OCI-LY7 (cell line): ENCODE results near the gene RABL3.

Experiments
- EZH2phosphoT487 ChIP-seq: fragments of 200-600 bp; sonication (generic); IDR thresholded peaks from 2 replicates; pipeline ENCODE4 v1.6.1; 2018; ENCODE audit warnings: low read depth, borderline replicate concordance, mild to moderate bottlenecking, mixed run types, antibody characterized with exemption, low read length, moderate library complexity, mixed read lengths
- TF ChIP-seq, protein P1 (sequence below): fragments of 200-600 bp; sonication (generic); conservative IDR thresholded peaks from 2 replicates; pipeline ENCODE4 v1.5.1; 2014; ENCODE audit warnings: mild to moderate bottlenecking, antibody characterized with exemption, low read length, moderate library complexity, mixed read lengths

DNA sequence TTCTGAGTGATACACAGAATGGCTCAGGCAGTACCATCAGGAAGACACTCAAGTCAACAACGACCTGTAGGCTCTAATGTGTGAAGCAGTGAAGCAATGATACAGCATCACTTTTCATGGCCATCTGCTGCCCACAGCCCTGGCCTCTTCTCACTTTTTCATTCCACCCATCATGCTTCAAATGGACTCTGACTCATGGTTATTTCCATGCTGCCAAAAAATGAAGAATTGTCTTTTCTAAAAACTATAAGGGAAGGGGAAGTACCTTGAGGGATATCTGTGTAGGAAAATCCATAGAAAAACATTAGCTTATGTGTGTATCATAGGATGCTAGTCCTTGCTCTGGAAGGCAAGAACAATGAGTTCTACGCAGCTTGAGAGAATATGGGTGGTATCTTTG lies 71.7 kb downstream of the RABL3 start:
- TF ChIP-seq, protein P1, sequence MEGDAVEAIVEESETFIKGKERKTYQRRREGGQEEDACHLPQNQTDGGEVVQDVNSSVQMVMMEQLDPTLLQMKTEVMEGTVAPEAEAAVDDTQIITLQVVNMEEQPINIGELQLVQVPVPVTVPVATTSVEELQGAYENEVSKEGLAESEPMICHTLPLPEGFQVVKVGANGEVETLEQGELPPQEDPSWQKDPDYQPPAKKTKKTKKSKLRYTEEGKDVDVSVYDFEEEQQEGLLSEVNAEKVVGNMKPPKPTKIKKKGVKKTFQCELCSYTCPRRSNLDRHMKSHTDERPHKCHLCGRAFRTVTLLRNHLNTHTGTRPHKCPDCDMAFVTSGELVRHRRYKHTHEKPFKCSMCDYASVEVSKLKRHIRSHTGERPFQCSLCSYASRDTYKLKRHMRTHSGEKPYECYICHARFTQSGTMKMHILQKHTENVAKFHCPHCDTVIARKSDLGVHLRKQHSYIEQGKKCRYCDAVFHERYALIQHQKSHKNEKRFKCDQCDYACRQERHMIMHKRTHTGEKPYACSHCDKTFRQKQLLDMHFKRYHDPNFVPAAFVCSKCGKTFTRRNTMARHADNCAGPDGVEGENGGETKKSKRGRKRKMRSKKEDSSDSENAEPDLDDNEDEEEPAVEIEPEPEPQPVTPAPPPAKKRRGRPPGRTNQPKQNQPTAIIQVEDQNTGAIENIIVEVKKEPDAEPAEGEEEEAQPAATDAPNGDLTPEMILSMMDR: no peak
- no peak for TF ChIP-seq EZH2phosphoT487
